ENCODE measurements around the gene LEF1. TPM values are rescaled to one million over a fixed set of nuclear protein-coding genes. Genes with fewer than 3 reads are reported as not detected.

Gene LEF1
- total RNA-seq, 8 experiments from 2014 or later, result 0.43 to 43.6 (median 1.5) TPM

DNA sequence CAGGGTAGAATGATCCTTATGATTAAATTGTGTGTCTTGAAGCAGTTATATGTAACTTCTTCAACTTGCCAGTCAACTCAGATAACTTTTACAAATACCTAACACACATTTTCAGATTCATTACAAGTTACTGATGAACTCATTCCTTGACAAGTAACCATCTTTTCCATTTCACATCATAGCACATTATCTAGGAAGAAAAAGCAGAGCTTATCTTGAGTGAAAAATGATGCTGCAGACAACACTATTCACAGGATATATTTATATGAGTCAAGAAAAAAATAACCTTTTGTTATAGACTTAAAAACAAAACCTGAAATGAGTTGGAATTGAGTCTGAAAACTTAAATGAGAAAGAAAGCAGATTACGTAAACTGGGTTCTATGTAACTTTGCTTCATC, 68.9 kb downstream of the LEF1 start:
- ATAC-seq (replicated peaks in 6 of 8), result no peak
- 18 to 100% (median 100%) methylated on average over 1 of the region's 1 CpG; no CpG with 5 or more reads in 1 of the 10 experiments for WGBS, 10 experiments

DNA sequence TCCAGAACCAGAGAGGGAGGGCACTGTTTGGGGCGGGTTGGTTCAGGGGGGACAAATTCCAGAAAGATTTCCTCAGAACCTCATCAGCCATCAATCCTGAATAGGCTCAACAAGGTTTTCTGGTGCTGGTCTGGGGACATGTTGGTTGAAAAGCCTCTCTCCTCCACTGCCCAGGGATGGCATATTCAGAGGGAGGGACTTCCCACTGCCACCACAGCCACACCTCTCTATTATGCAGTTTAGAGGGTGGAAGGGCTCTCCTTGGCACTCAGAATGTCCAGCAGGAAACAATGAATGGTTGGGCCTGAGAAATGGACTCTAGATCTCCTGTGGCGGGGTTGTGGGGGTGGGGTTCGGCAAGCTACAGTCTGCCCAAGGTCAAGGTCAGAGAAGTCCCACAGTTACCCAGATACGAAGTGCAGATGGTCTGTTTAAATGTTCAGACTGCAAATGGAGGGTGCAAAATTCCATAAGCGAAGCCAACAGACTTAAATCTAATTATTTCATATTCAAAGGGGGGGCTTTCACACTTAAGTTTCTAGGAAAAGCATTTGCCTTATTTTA, 70.7 kb downstream of the LEF1 start:
- 0 to 100% (median 80%) methylated on average over 1 to 3 of the region's 5 CpGs; no CpG with 5 or more reads in 3 of the 10 experiments for WGBS, 10 experiments
- Histone ChIP-seq H3K27ac (no peak overlapping the region), H3K4me1 (replicated peaks in 1 of 2) (peaks cover 0 to 2% of the 10 kb centered on the region in 2 donors), H3K4me3 (no peak overlapping the region)
- in situ Hi-C loops (cut with MboI; ENCODE audit: low pct_unique_long_range_greater_than_20kb in 2 of 9, low sequenced_read_pairs in 9 of 9, unreplicated experiment in 9 of 9), result no loop called here
- ATAC-seq (replicated peaks in 6 of 8), result no peak

More for the DNA sequence above, 68.9 kb downstream of the LEF1 start:
- H3K4me3 ChIP-seq, result no peak overlapping the region
- no peak overlapping the region for H3K27ac ChIP-seq
- peaks cover 0 to 2% of the 10 kb centered on the region in 2 donors for H3K4me1 ChIP-seq (replicated peaks in 1 of 2)
- in situ Hi-C loops (cut with MboI; ENCODE audit: low pct_unique_long_range_greater_than_20kb in 2 of 9, low sequenced_read_pairs in 9 of 9, unreplicated experiment in 9 of 9), result no loop called here

DNA sequence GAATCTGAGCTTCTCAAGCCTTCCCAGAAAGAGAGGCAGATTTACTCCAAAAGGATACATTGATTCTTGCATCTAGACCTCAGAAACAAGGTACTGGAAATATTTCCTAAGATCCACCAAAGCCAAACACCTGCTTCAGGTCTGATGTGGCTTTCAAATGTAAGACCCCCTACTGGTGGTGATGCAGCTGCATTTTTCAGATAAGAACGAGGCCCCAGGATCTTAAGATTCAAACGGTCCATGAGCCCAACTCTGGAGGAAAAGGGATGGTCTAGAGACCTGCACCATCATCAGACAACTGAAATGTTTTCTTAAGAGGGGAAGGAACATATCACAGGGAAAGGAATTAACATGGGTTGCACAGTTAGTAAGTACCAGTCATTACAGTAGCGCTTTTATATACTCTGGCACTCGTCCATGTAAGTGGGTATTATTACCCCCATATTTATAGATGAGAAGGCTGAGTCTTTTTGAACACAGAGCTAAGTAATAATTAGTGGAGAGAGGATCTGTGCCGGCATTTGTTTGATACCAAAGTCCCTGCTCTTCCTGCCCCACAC, 73.7 kb downstream of the LEF1 start:
- no peak for ATAC-seq (replicated peaks in 6 of 8)
- Histone ChIP-seq H3K4me3 (no peak overlapping the region), H3K4me1 (replicated peaks in 1 of 2) (peaks cover 0 to 2% of the 10 kb centered on the region in 2 donors), H3K27ac (no peak overlapping the region)
- in situ Hi-C loops (cut with MboI; ENCODE audit: low pct_unique_long_range_greater_than_20kb in 2 of 9, low sequenced_read_pairs in 9 of 9, unreplicated experiment in 9 of 9), result no loop called here
- 25 to 100% (median 73%) methylated on average over 1 to 4 of the region's 5 CpGs; no CpG with 5 or more reads in 3 of the 10 experiments for WGBS, 10 experiments

DNA sequence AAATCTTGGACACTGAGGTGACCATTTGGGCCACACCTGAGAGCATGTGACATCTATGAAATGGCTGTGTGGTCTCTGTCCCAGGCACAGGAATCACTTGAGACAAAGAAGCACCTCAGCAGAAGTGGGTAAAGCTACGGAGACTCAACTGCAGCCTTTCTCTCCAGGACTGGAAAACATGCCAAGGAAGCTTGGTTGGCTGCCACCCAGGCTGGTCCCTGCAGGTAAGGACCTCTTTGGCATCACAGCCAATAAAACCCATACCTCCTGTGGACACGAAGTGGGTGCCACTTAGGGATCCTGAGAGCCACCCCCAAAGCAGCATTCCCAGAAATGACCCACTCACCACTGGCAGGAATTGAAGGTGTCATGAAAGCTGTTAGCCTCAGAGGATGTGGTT, 74.6 kb downstream of the LEF1 start:
- ATAC-seq (replicated peaks in 6 of 8), result no peak
- in situ Hi-C loops (cut with MboI; ENCODE audit: low pct_unique_long_range_greater_than_20kb in 2 of 9, low sequenced_read_pairs in 9 of 9, unreplicated experiment in 9 of 9), result no loop called here
- Histone ChIP-seq H3K4me3 (no peak overlapping the region), H3K4me1 (replicated peaks in 1 of 2) (peaks cover 0 to 2% of the 10 kb centered on the region in 2 donors), H3K27ac (no peak overlapping the region)
- WGBS, 10 experiments, result 0 to 100% (median 67%) methylated on average over 1 of the region's 2 CpGs; no CpG with 5 or more reads in 5 of the 10 experiments

DNA sequence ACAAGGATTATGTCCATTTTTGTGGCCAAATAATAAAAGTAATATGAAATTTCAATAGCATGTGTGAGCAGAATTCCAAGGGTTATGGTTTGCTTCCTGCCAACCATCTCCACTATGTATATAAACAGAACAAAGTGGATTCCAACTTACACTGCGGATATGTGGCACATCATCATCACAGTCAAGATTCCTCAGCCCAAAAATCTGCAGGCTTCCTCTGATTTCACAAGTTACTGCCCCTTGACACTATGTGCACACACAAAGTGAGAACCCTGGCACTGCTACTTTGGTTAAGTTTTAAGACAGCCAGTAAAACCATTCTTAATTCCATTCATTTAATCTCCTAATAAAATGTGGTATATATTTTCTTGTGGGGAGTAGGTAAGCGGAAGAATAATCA, 76.4 kb downstream of the LEF1 start:
- no peak for ATAC-seq (replicated peaks in 6 of 8)
- no peak overlapping the region for H3K27ac ChIP-seq
- H3K4me3 ChIP-seq, result no peak overlapping the region

DNA sequence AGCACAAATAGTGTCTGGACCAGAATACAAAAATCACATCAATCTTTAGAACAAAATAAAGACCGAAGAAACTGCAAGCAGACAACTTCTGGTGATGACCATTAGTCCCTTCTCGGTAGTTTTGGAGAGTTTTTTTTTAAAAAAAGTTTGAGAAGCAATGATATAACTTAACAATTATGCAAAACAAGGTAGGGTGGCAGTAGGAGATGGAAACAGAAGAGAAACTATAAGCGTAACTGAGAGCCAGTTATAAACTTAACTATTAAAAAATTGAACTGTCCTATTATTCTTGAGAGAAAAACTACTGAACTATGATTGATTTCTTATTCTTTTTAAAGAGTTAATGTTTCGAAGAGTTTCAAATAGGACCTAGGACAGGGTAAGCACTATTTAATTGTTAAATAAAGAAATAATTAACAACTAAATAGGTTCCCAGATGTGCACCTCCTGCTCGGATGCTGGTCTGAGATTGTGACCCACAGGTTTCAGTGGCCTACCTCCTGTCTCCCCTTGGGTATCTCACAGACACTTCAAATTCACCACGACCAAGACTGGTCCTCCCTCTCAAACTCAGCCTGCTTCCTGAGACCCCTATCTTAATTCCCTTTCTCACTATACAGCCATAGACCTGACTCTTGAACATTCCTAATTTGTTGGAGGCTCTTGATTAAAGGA, 81.3 kb downstream of the LEF1 start:
- Histone ChIP-seq H3K4me3 (no peak overlapping the region), H3K27ac (no peak overlapping the region), H3K4me1 (replicated peaks in 1 of 2) (no peaks in the 10 kb centered on the region)
- ATAC-seq (replicated peaks in 6 of 8), result no peak
- 28 to 95% (median 74%) methylated on average over 3 to 6 of the region's 6 CpGs for WGBS, 10 experiments
- in situ Hi-C loops (cut with MboI; ENCODE audit: low pct_unique_long_range_greater_than_20kb in 2 of 9, low sequenced_read_pairs in 9 of 9, unreplicated experiment in 9 of 9), result no loop called here

More for the DNA sequence above, 76.4 kb downstream of the LEF1 start:
- no peaks in the 10 kb centered on the region for H3K4me1 ChIP-seq (replicated peaks in 1 of 2)
- in situ Hi-C loops (cut with MboI; ENCODE audit: low pct_unique_long_range_greater_than_20kb in 2 of 9, low sequenced_read_pairs in 9 of 9, unreplicated experiment in 9 of 9), result no loop called here
- WGBS, 10 experiments, result 78 to 100% (median 100%) methylated on average over 1 to 2 of the region's 2 CpGs; no CpG with 5 or more reads in 4 of the 10 experiments

DNA sequence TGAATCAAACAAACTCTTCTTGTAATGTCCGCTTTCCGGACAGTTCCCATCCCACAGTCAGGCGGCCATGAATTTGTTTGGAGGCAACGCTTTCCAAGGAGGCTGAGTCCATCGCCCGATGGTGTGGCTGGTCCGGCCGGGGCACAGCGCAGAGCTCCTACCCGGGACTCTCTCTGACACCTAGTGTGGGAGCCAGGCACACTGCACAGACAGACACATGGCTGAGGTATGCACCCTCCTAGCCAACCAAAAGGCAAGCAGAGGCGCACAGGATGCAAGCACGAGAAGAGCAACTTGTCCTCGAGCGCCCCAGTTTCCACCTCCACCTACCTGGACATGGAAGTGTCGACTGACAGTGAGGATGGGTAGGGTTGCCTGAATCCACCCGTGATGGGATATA, 87.5 kb downstream of the LEF1 start:
- in situ Hi-C loops (cut with MboI; ENCODE audit: low pct_unique_long_range_greater_than_20kb in 2 of 9, low sequenced_read_pairs in 9 of 9, unreplicated experiment in 9 of 9), result no loop called here
- no peak overlapping the region for H3K4me3 ChIP-seq
- no peak overlapping the region for H3K27ac ChIP-seq
- H3K4me1 ChIP-seq (replicated peaks in 1 of 2), result no peaks in the 10 kb centered on the region
- WGBS, 10 experiments, result 0 to 95% (median 90%) methylated on average over 1 to 13 of the region's 16 CpGs; no CpG with 5 or more reads in 4 of the 10 experiments
- no peak for ATAC-seq (replicated peaks in 6 of 8)

DNA sequence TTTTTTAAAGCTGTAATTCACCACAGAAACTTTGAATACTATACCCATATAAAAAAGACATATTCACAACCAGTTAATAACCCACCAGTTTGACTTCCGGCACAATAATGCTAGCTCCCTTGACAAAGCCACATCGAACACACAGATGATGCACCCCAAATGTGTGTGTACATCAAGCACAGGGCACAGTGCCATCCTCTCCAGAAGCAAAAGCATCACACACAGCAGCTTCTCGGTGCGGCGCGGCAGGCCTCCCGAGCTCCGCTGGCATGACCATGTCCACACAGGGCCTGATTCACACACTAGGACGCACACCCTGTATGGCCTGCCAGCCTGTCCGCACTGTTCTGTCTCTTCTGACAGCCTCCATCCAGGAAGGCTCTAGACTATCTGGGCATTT, 88.0 kb downstream of the LEF1 start:
- no peak for ATAC-seq (replicated peaks in 6 of 8)
- in situ Hi-C loops (cut with MboI; ENCODE audit: low pct_unique_long_range_greater_than_20kb in 2 of 9, low sequenced_read_pairs in 9 of 9, unreplicated experiment in 9 of 9), result no loop called here
- Histone ChIP-seq H3K27ac (no peak overlapping the region), H3K4me1 (replicated peaks in 1 of 2) (no peaks in the 10 kb centered on the region), H3K4me3 (no peak overlapping the region)
- WGBS, 10 experiments, result 71 to 97% (median 96%) methylated on average over 7 to 10 of the region's 10 CpGs; no CpG with 5 or more reads in 5 of the 10 experiments

DNA sequence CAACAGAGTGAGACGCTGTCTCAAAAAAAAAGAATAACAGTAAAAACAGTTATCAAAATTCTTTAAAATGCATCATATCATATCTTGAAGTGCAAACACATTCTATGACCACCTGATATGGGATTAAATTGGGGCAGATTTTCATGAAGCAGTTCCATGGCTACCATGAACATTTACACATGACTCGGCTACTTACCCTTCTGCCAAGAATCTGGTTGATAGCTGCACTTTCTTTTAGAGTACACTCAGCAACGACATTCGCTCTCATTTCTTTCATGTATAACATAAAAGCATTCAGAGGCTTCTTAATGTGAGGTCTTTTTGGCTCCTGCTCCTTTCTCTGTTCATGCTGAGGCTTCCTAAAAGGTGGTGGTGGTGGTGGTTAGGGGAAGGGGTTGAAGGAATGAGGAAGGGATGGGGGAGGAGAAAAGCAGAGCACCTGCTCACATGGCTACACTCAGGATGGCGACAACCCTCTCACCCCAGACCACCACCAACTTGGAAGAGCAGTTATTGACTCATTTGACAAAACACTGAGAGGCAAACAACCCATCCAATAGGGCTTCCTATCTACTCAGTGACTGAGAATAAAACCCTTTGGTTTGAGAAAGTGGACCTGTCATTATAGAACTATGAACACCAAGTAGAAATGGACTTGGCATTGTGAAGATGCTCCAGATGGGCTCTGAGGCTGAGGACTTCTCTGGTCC, 90.6 kb downstream of the LEF1 start:
- no peak for ATAC-seq (replicated peaks in 6 of 8)
- Histone ChIP-seq H3K4me1 (replicated peaks in 1 of 2) (no peaks in the 10 kb centered on the region), H3K27ac (no peak overlapping the region), H3K4me3 (no peak overlapping the region)
- WGBS, 10 experiments, result 40 to 100% (median 90%) methylated on average over 1 to 5 of the region's 5 CpGs; no CpG with 5 or more reads in 2 of the 10 experiments
- in situ Hi-C loops (cut with MboI; ENCODE audit: low pct_unique_long_range_greater_than_20kb in 2 of 9, low sequenced_read_pairs in 9 of 9, unreplicated experiment in 9 of 9), result no loop called here

DNA sequence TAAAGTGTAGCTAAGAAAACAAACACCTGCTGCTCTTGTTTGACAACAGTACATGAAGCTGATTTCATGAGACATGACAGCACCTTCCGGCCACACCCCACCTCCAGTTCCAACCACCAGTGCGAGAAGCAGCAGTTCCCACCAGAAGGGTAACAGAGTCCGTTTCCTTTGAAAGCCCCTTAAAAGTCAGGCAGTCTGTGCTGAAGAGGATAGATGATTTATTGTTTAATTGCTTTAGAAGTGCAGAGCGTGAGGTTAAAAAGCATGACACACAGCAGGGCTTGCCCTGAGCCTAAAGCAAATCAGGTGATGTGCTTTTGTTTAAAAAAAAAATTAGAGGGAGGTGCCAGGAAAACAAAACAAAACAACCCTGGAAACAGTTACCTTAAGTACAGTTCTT, 96.4 kb downstream of the LEF1 start:
- in situ Hi-C loops (cut with MboI; ENCODE audit: low pct_unique_long_range_greater_than_20kb in 2 of 9, low sequenced_read_pairs in 9 of 9, unreplicated experiment in 9 of 9), result loop anchor here in 3 of 9 experiments (25.0 kb wide), 3 partner anchors 415 to 515 kb away; no protein-coding TSS in a partner anchor
- H3K4me3 ChIP-seq, result no peak overlapping the region
- H3K4me1 ChIP-seq (replicated peaks in 1 of 2), result peaks cover 0 to 7% of the 10 kb centered on the region in 2 donors
- 0 to 100% (median 48%) methylated on average over 1 to 3 of the region's 4 CpGs; no CpG with 5 or more reads in 2 of the 10 experiments for WGBS, 10 experiments
- ATAC-seq (replicated peaks in 6 of 8), result peak in 5 of 8 experiments; percentile 32 to 58 (median 50)
- no peak overlapping the region for H3K27ac ChIP-seq

DNA sequence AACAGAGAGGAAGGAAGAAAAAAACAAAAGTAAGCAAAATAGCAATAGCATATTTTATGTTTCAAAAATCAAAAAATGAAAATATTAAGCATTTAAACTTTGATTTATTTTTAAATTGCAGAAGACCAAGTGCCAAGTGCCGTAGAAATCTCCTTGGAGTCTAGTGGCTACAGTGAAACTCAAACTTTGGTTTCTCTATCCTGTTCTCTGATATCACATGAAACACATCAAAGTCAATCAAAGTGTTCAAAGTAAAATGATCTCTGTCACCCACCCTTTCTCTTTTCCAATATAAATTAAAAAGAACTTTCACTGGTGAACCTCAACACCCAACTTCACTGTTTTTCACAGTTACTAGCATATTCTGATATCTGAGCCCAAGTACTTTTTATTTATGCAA, 98.0 kb downstream of the LEF1 start:
- Histone ChIP-seq H3K4me1 (replicated peaks in 1 of 2) (peaks cover 0 to 7% of the 10 kb centered on the region in 2 donors), H3K4me3 (no peak overlapping the region), H3K27ac (no peak overlapping the region)
- in situ Hi-C loops (cut with MboI; ENCODE audit: low pct_unique_long_range_greater_than_20kb in 2 of 9, low sequenced_read_pairs in 9 of 9, unreplicated experiment in 9 of 9), result loop anchor here in 3 of 9 experiments (25.0 kb wide), 3 partner anchors 417 to 517 kb away; no protein-coding TSS in a partner anchor
- peak in 1 of 8 experiments; percentile 11 for ATAC-seq (replicated peaks in 6 of 8)
- 40 to 100% (median 83%) methylated on average over 1 of the region's 1 CpG; no CpG with 5 or more reads in 1 of the 10 experiments for WGBS, 10 experiments

DNA sequence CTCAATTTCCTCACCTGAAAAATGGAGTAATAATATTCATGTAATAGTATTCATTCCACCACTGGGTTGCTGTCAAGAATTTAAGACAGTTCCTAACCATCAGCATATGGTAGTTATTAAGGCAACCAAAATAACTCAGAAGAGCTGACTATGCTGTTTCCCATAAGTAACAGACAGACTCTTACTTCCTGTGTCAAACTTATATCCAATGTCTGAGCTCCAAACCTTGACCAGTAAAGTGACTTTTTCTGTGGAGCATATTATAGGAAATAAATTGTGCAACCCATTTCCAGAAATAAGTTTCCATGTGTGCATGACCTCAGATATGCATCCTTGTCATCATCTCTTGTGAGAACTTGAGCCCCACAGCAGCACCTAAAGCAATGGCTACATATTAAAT, 100.3 kb downstream of the LEF1 start:
- Histone ChIP-seq H3K4me3 (no peak overlapping the region), H3K27ac (no peak overlapping the region), H3K4me1 (replicated peaks in 1 of 2) (peaks cover 0 to 7% of the 10 kb centered on the region in 2 donors)
- ATAC-seq (replicated peaks in 6 of 8), result peak in 3 of 8 experiments; percentile 12 to 89 (median 55)
- in situ Hi-C loops (cut with MboI; ENCODE audit: low pct_unique_long_range_greater_than_20kb in 2 of 9, low sequenced_read_pairs in 9 of 9, unreplicated experiment in 9 of 9), result loop anchor here in 3 of 9 experiments (10.0 to 25.0 kb wide), 4 partner anchors 96 to 519 kb away; partner anchors contain the start of gene LEF1 (in 1 of the 3)

Measured in motor neuron (in vitro differentiated cells).